K562 (cell line): ENCODE results near the gene CDCP1. TPM values are rescaled to one million over a fixed set of nuclear protein-coding genes. Genes with fewer than 3 reads are reported as not detected.
"Not testable (repeated sequence)": the region's sequence is repeated elsewhere in the genome, so short reads cannot be mapped to it uniquely, and the experiment has no call there.

Experiments
- ATAC-seq: fragments of 200-7000 bp; cut with Tn5 transposase; 3 replicates; pipeline ENCODE4 v1.9.1; 2020; ENCODE audit warnings: moderate library complexity
- BruUV-seq: library from RNA; stranded (reverse); fragments of 400-500 nt; replicated peaks from 2 replicates; lab custom pipeline; 2021; lab: Mats Ljungman, UMichigan
- CTCF ChIA-PET: fragments of 300-600 bp; formaldehyde crosslinking; extraction: SDS; loops from one replicate; lab custom pipeline; 2021; ENCODE audit warnings: low intra/inter-chr PET ratio; lab: Yijun Ruan, JAX
- POLR2A ChIA-PET: fragments of 300-600, 350-650 bp; sonication (Branson Sonifier 250); formaldehyde crosslinking; extraction: SDS; loops from one replicate; lab custom pipeline; 2021; ENCODE audit warnings: antibody characterized with exemption, inconsistent platforms; lab: Yijun Ruan, JAX
- DNase-seq, 4 experiments: peaks; one replicate each; pipeline versions ENCODE4 v3.0.0 to v3.0.0-alpha.2; 2011 to 2018; ENCODE audit warnings: low spot score in 3 of 4, mixed read lengths in 3 of 4; ENCODE audit errors: extremely low read depth in 1 of 4
- FAIRE-seq: peaks from 2 replicates; lab custom pipeline; 2011; peaks lifted over from hg19 to GRCh38; lab: Jason Lieb, UNC
- H2AFZ ChIP-seq: 2 replicates; pipeline ENCODE4 v1.6.0; 2011; ENCODE audit warnings: low read depth, low read length, control low read depth, inconsistent platforms
- H3K27ac ChIP-seq: fragments of 200-600 bp; 3 replicates; pipeline ENCODE4 v1.8.0; 2011; ENCODE audit warnings: low read depth, mild to moderate bottlenecking, control low read depth, inconsistent platforms, low read length, moderate library complexity, mixed read lengths; ENCODE audit errors: extremely low read depth
- H3K27me3 ChIP-seq, 2 experiments: fragments of 300-600 bp in 1 of 2; 2 replicates in 1 of 2; 3 replicates in 1 of 2; pipeline versions ENCODE4 v1.6.0 to v1.8.0; 2011; ENCODE audit warnings: inconsistent platforms in 2 of 2, low read length in 2 of 2, mild to moderate bottlenecking in 1 of 2, mixed read lengths in 1 of 2, moderate library complexity in 1 of 2; ENCODE audit not compliant: control insufficient read depth in 2 of 2, insufficient read depth in 2 of 2
- H3K36me3 ChIP-seq: fragments of 300-600 bp; 3 replicates; pipeline ENCODE4 v1.8.0; 2011; ENCODE audit warnings: mild to moderate bottlenecking, low read length, inconsistent platforms; ENCODE audit not compliant: control insufficient read depth, insufficient read depth
- H3K4me1 ChIP-seq, 2 experiments: fragments of 200-600 bp in 1 of 2; replicated peaks in 1 of 2; 2 replicates in 1 of 2; 3 replicates in 1 of 2; pipeline versions ENCODE4 v1.5.1 to v1.8.0; 2011; ENCODE audit warnings: inconsistent platforms in 2 of 2, low read length in 2 of 2, mild to moderate bottlenecking in 1 of 2, mixed read lengths in 1 of 2, moderate library complexity in 1 of 2; ENCODE audit not compliant: control insufficient read depth in 2 of 2, insufficient read depth in 2 of 2
- H3K4me2 ChIP-seq: 2 replicates; pipeline ENCODE4 v1.6.1; 2011; ENCODE audit warnings: low read length, control low read depth, inconsistent platforms, mixed read lengths; ENCODE audit not compliant: insufficient read depth
- H3K4me3 ChIP-seq: fragments of 200-600 bp; sonication (generic), shearing (Covaris generic); 2 replicates; pipeline ENCODE4 v1.5.1; 2016; ENCODE audit warnings: control low read depth, inconsistent platforms
- H3K79me2 ChIP-seq: fragments of 200-600 bp; 3 replicates; pipeline ENCODE4 v1.8.0; 2011; ENCODE audit warnings: low read length, inconsistent platforms; ENCODE audit not compliant: control insufficient read depth, insufficient read depth
- H3K9ac ChIP-seq, 2 experiments: 2 replicates each; pipeline versions ENCODE4 v1.6.0 to v1.6.1; 2011; ENCODE audit warnings: low read depth in 2 of 2, low read length in 2 of 2, control low read depth in 1 of 2, inconsistent platforms in 1 of 2, mild to moderate bottlenecking in 1 of 2, mixed read lengths in 1 of 2; ENCODE audit not compliant: insufficient read depth in 1 of 2
- H3K9me1 ChIP-seq: one replicate; pipeline ENCODE4 v1.6.0; 2011; ENCODE audit warnings: inconsistent platforms, mild to moderate bottlenecking, low read length, moderate library complexity; ENCODE audit not compliant: control insufficient read depth, insufficient read depth
- H3K9me3 ChIP-seq: replicated peaks from 2 replicates; pipeline ENCODE4 v1.5.1; 2011; ENCODE audit warnings: low read depth, low read length, inconsistent platforms; ENCODE audit not compliant: control insufficient read depth, insufficient read depth
- H4K20me1 ChIP-seq: replicated peaks from 2 replicates; pipeline ENCODE4 v1.6.1; 2011; ENCODE audit warnings: low read length, inconsistent platforms, mixed read lengths; ENCODE audit not compliant: control insufficient read depth, insufficient read depth
- BCOR ChIP-seq: fragments of 450-650 bp; IDR thresholded peaks from 2 replicates; pipeline ENCODE4 v1.6.1; 2016
- ESRRB ChIP-seq: fragments of 250-450 bp; sonication (Bioruptor Pico); IDR thresholded peaks from 2 replicates; pipeline ENCODE4 v1.5.0; 2020; ENCODE audit warnings: mild to moderate bottlenecking, moderate library complexity, borderline replicate concordance
- NFE2 ChIP-seq: IDR thresholded peaks from 2 replicates; pipeline ENCODE4 v1.6.1; 2014; ENCODE audit warnings: antibody characterized with exemption, low read depth
- SMARCC2 ChIP-seq: fragments of 450-650 bp; IDR thresholded peaks from 2 replicates; pipeline ENCODE4 v1.6.1; 2017; ENCODE audit warnings: antibody characterized with exemption, moderate library complexity, mild to moderate bottlenecking, low read depth
- SPI1 ChIP-seq: IDR thresholded peaks from 2 replicates; pipeline ENCODE4 v1.6.1; 2011; ENCODE audit warnings: low read depth, low read length, control low read depth, borderline replicate concordance
- ZNF347 ChIP-seq: fragments of 450-650 bp; formaldehyde crosslinking; IDR thresholded peaks from 2 replicates; pipeline ENCODE4 v1.4.0; 2020; ENCODE audit warnings: low read depth, mild to moderate bottlenecking, moderate library complexity
- WGBS: fragments of 100-300 bp; shearing (Covaris generic); methylation state at CpG from one replicate; pipeline ENCODE4 v1.1.6; 2016; ENCODE audit warnings: low coverage, mixed read lengths; ENCODE audit not compliant: insufficient coverage; ENCODE audit errors: missing lambda C conversion rate; 5-methylcytosine and 5-hydroxymethylcytosine counted together
- in situ Hi-C: fragments of 300-500 bp; cut with MboI; formaldehyde crosslinking; loops from 4 replicates; pipeline ENCODE4 v1.15.0; 2018; ENCODE audit warnings: inconsistent platforms, mixed read lengths
- intact Hi-C: fragments of 100-400 bp; cut with micrococcal nuclease; formaldehyde crosslinking; loops from 2 replicates; pipeline ENCODE4 v1.14.2; 2022
- polyA plus RNA-seq, 8 experiments: library from polyadenylated mRNA; depleted of rRNA in 4 of 8; stranded (reverse) in 5 of 8; unstranded in 3 of 8; fragments of >200 nt; fragmentation: Nextera tagmentation in 2 of 8; fragmentation: Illumina TruSeq in 1 of 8; extraction: Ambion mirVana in 2 of 8; extraction: Trizol in 1 of 8; gene quantifications; 2 replicates each; pipeline versions ENCODE4 v1.2.1 to v1.2.3, GENCODE V29; 2011 to 2014; ENCODE audit warnings: inconsistent platforms in 1 of 8, missing spikeins in 1 of 8
- total RNA-seq, 7 experiments: library from RNA; depleted of rRNA in 6 of 7; stranded (reverse); fragments of >200 nt in 6 of 7; fragmentation: Illumina TruSeq in 2 of 7; extraction: Trizol in 2 of 7; gene quantifications; 2 replicates each; pipeline versions ENCODE4 v1.2.1 to v1.2.3, GENCODE V29; 2011 to 2021; ENCODE audit warnings: low replicate concordance in 1 of 7
- TF ChIP-seq, protein P1 (sequence below): fragments of 450-650 bp; formaldehyde crosslinking; IDR thresholded peaks from 2 replicates; pipeline ENCODE4 v1.4.0; 2022; ENCODE audit warnings: missing genetic modification characterization

CDCP1 gene
- total and polyA plus RNA-seq, 9 of the 15 experiments (the other 6 are each of a cell fraction or from before 2014, with no cell fraction given) = 3.9 to 16.4 (median 5.2) TPM

DNA sequence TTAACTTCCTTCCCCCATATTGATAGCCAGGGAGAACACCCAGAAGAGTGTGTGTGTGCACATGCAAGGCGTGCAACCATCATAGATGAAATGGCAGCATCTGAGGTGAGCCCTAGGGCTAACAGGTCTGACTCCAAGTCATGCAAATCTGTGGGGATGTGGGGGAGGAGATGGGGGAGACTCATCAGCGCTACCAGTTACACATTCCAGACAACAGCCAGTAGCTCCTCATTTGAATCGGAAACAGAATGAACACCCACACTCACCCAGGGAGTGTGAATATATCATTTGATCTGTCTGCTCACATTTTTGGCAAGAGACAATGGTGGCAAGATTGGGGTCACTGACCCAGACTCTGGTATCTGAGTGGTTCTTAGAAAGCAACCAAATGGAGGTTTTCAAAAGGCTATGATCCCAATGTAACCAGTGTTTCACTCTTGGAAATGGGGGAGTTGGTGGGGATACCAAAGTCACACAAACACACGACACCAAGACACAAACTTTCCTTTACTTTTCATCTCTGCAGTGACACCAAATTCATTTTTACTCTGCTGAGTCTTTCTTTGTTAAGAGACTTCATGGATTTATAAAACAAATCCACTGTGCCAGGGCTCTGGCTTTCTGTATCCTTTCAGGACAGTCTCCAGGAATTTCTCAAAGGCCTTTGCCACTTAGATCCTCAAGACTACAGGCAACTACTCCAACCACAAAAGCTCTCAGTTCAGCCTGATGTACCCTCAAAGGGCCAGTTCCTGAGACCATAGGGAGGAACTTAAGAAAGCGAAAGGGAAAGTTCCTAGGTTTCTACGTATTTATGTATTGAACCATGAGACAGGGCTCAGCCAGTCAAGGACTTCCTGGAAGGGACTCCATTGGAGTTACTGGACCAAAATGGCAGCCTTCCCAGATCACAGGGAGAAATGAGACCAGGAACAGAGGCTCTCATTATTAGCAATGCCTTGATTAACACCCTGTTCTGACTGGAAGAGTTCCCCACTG is 2.2 kb downstream of the CDCP1 start (continued):
- TF ChIP-seq SPI1 = peak; percentile 35; the same call in 1 of the 2 replicates
- TF ChIP-seq SMARCC2 = no peak
- TF ChIP-seq BCOR = no peak
- no peak for TF ChIP-seq ZNF347
- no peak for TF ChIP-seq NFE2
- TF ChIP-seq ESRRB (CRISPR knock-in tag) = no peak
- TF ChIP-seq, protein P1, sequence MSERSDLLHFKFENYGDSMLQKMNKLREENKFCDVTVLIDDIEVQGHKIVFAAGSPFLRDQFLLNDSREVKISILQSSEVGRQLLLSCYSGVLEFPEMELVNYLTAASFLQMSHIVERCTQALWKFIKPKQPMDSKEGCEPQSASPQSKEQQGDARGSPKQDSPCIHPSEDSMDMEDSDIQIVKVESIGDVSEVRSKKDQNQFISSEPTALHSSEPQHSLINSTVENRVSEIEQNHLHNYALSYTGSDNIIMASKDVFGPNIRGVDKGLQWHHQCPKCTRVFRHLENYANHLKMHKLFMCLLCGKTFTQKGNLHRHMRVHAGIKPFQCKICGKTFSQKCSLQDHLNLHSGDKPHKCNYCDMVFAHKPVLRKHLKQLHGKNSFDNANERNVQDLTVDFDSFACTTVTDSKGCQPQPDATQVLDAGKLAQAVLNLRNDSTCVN = no peak

DNA sequence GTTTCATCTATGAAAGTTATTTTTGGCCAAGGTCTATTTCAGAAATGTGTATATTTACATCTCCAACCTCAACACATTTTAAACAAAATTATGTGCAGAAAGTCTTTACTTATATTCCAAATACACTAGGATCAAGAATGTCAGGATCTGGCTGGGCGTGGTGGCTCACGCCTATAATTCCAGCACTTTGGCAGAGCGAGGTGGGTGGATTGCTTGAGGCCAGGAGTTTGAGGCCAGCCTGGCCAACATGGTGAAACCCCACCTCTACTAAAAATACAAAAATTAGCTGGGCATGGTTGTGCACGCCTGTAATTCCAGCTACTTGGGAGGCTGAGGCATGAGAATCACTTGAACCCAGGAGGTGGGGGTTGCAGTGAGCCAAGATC is 5.4 kb downstream of the CDCP1 start:
- H3K9ac ChIP-seq, intact Hi-C loops, H3K4me2 ChIP-seq, FAIRE-seq, ATAC-seq, DNase-seq, CTCF ChIA-PET, H4K20me1 ChIP-seq, H3K4me3 ChIP-seq, H2AFZ ChIP-seq, H3K36me3 ChIP-seq, H3K27me3 ChIP-seq, H3K9me1 ChIP-seq, in situ Hi-C loops, H3K27ac ChIP-seq, H3K9me3 ChIP-seq, BruUV-seq: not testable (repeated sequence)
- peaks cover 24 to 62% of the 10 kb centered on the region in 2 experiments for H3K4me1 ChIP-seq
- H3K79me2 ChIP-seq = peaks cover 60% of the 10 kb centered on the region
- WGBS = 86% methylated on average over 4 of the region's 4 CpGs
- POLR2A ChIA-PET = interaction anchor here (0.8 to 4.0 kb wide), 4 partner anchors 13 to 306 kb away, joined by 3 to 28 read pairs (median 4); no protein-coding TSS in a partner anchor
